Frontal cortex (tissue), 4 donors: ENCODE data around the gene C21orf91. TPM values are rescaled to one million over a fixed set of nuclear protein-coding genes. Genes with fewer than 3 reads are reported as not detected.

ENCODE experiments used
- DNase-seq, 2 donors: peaks; one replicate each; pipeline ENCODE4 v3.0.0; 2012; ENCODE audit warnings: low spot score in 2 of 2
- FAIRE-seq: peaks from 2 replicates; lab custom pipeline; 2012; peaks lifted over from hg19 to GRCh38; lab: Jason Lieb, UNC
- total RNA-seq: library from RNA; depleted of rRNA; stranded (reverse); fragments of >200 nt; gene quantifications from one replicate; pipeline ENCODE4 v1.2.3, GENCODE V29; 2014
- donor health status: control.
- donor health status: control.
- donor health status: control.

The C21orf91 gene
- total RNA-seq, 1 donor from 2014 or later, result 13.5 TPM

DNA sequence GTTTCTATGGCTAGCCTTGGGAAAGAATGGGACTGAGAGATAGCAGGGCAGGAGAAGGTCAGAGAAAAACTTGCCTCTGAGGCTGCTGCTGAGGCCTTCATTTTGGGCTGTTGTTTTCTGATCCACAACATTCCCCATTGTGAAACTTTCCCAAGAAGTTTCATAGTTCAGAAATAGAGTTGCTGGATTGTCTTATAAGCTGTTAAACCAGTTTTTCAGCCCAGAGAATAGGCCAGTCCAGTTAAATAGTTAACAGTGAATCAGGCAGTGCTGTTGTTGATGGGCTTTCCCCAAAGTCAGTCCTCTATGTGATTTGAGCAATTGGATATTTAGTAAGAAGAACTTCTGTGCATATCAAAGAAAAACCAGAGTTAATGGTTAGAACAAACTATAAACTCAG is 77.0 kb downstream of the C21orf91 start:
- DNase-seq, result no peak
- no peak for FAIRE-seq

Other genes starting within 250 kb of the C21orf91 start
- 20.8 TPM for gene BTG3, start 206.5 kb downstream of the C21orf91 start, total RNA-seq